ENCODE data around the gene UTP20. TPM values are rescaled to one million over a fixed set of nuclear protein-coding genes. Genes with fewer than 3 reads are reported as not detected.

UTP20 gene
- total and polyA plus RNA-seq, 11 donors, result 1.5 to 8.3 (median 7.0) TPM

DNA sequence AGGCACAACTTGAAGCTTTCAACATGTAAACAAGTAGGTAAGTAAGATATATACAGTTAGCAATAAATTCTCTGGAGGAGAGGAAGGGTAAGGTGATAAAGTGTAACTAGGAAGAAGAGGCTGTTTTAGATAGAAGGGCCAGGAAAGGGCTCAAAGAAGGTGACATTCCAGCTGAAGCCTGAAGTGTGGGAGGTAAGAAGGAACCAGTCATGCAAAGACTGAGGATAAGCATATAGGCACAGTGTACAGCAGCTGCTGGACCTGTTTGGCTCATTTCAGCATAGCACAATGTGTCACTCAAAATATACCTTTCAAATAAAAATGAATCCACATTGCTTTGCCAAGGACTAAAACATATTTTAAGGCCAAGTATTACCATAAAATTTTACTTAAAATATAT is 156.2 kb downstream of the UTP20 start:
- no peaks in the 10 kb centered on the region for H3K36me3 ChIP-seq
- no peak for ATAC-seq
- no peaks in the 10 kb centered on the region for H3K9me3 ChIP-seq
- DNase-seq, result no peak
- H3K27ac ChIP-seq, result no peak overlapping the region
- no peak overlapping the region for H3K4me3 ChIP-seq
- TF ChIP-seq, protein P1, sequence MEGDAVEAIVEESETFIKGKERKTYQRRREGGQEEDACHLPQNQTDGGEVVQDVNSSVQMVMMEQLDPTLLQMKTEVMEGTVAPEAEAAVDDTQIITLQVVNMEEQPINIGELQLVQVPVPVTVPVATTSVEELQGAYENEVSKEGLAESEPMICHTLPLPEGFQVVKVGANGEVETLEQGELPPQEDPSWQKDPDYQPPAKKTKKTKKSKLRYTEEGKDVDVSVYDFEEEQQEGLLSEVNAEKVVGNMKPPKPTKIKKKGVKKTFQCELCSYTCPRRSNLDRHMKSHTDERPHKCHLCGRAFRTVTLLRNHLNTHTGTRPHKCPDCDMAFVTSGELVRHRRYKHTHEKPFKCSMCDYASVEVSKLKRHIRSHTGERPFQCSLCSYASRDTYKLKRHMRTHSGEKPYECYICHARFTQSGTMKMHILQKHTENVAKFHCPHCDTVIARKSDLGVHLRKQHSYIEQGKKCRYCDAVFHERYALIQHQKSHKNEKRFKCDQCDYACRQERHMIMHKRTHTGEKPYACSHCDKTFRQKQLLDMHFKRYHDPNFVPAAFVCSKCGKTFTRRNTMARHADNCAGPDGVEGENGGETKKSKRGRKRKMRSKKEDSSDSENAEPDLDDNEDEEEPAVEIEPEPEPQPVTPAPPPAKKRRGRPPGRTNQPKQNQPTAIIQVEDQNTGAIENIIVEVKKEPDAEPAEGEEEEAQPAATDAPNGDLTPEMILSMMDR (IDR thresholded peaks at IDR 0.05), result no peak
- TF ChIP-seq POLR2A (IDR thresholded peaks at IDR 0.05), result no peak
- H3K27me3 ChIP-seq, result peaks cover 0 to 4% (median 0%) of the 10 kb centered on the region in 9 donors
- intact Hi-C loops (cut with DNase I), result no loop called here
- peaks cover 0 to 13% (median 0%) of the 10 kb centered on the region in 12 donors for H3K4me1 ChIP-seq

Other genes with a start within 250 kb of the UTP20 start
- gene SLC5A8, start 69.9 kb upstream of the UTP20 start, total RNA-seq, result not detected
- not detected for gene SLC5A8, start 69.9 kb upstream of the UTP20 start, polyA plus RNA-seq
- gene ARL1, start 127.7 kb downstream of the UTP20 start, total RNA-seq, result 100 to 1,000 TPM in 2 of 9 donors, 10 to 100 TPM in 7; 69.1 to 115 (median 93.7) TPM
- 10 to 100 TPM; 24.4 to 68.9 TPM for gene ARL1, start 127.7 kb downstream of the UTP20 start, polyA plus RNA-seq
- 1 to 10 TPM in 1 of 9 donors, under 1 TPM in 1, not detected in 7; 0.68 to 2.5 TPM for gene SPIC, start 195.2 kb downstream of the UTP20 start, total RNA-seq
- gene SPIC, start 195.2 kb downstream of the UTP20 start, polyA plus RNA-seq, result not detected